Measurements from ENCODE around the gene GALNT13.

Gene GALNT13

DNA sequence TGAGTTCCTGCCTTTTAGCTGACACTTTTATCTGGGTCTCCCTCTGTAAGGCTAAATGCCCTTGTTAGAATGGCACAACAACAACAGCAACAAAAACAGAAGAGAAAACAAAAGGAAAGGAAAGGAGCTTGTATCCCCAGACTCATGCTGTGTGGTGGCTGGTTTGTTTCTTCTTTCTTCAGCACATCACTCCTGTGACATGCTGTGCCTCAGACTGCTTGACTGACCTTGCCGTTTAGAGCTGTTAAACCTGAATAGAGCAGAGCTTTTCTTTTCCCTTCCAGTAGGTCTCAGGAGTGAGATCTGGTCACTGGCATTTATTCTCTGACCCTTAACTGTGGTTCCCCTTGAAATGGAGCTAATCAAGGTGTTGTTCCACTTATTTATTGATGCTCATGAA lies 18.9 kb downstream of the GALNT13 start:
- FAIRE-seq: no peak
- TF ChIP-seq, protein P1, sequence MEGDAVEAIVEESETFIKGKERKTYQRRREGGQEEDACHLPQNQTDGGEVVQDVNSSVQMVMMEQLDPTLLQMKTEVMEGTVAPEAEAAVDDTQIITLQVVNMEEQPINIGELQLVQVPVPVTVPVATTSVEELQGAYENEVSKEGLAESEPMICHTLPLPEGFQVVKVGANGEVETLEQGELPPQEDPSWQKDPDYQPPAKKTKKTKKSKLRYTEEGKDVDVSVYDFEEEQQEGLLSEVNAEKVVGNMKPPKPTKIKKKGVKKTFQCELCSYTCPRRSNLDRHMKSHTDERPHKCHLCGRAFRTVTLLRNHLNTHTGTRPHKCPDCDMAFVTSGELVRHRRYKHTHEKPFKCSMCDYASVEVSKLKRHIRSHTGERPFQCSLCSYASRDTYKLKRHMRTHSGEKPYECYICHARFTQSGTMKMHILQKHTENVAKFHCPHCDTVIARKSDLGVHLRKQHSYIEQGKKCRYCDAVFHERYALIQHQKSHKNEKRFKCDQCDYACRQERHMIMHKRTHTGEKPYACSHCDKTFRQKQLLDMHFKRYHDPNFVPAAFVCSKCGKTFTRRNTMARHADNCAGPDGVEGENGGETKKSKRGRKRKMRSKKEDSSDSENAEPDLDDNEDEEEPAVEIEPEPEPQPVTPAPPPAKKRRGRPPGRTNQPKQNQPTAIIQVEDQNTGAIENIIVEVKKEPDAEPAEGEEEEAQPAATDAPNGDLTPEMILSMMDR (IDR thresholded peaks at IDR 0.05; ENCODE audit: insufficient read depth, missing control alignments): no peak
- DNase-seq (ENCODE audit: insufficient read length, low spot score): no peak

DNA sequence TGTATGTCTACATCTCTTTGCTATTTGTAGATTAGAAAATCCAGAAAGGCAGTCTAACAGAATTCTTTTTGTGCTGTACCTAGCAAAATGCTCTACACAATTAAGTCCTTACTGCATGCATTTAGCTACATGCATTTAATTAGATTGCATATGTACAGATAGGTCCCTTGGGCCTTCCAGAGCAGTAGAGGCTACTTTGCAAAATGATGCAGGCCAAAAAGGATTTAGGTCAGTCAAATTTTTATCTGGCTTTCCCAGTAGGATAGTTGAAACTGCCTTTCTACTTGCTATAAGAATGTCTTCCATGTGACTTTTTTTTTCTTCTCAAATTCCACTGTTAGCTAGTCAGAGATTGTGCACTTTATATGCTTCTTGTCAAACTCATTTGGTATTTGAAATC lies 19.3 kb downstream of the GALNT13 start:
- TF ChIP-seq, protein P1 (IDR thresholded peaks at IDR 0.05; ENCODE audit: insufficient read depth, missing control alignments): no peak
- DNase-seq (ENCODE audit: insufficient read length, low spot score) (no peak), FAIRE-seq (no peak)

DNA sequence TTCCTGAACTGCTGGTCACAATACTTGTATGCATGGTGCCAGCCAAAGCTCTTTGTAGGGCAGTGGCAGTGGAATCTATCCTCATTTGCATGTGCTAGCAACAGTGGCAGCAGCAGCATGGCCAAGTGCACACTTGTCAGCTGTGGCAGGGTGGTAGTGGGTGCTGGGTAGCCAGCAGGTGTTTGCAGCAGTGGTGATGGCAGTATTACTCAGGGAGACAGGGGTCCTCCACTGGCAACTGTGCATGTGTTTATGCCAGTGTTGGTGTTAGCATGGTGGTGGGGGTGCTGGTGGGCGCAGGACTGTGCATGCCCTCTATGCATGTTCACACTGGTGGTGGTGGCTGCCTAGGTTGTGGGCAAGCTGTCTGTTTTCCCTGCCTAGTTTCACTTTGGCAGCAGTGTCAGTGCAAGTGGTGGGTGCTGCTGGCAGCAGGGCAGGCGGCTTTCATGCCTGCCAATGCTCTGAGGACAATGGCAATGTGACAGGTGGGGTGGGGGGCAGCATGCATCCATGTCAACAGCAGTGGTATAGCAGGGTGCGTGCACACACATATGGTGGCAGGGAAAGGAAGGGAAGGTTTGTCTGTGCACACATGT lies 41.2 kb downstream of the GALNT13 start:
- TF ChIP-seq, protein P1 (IDR thresholded peaks at IDR 0.05; ENCODE audit: insufficient read depth, missing control alignments): no peak
- FAIRE-seq: no peak
- DNase-seq (ENCODE audit: insufficient read length, low spot score): no peak

DNA sequence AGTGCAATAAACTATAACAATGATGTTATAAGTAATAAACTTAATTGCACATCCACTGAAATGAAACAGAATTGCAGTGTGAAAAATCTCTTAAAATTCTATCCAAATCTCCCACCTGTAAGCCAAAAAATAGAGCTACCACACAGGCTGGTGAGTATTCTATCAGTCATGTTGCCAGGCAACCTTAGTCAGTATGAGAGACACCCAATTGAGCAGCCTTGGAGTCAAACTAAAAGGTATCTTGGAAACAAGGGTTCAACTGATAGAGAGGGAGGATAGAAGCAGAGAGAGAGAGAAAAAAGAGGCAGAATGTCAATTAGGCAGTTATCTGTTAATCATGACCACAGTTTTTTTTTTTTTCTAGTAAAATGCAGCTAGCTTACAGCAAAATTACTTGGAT lies 45.8 kb downstream of the GALNT13 start:
- no peak for FAIRE-seq
- TF ChIP-seq, protein P1 (IDR thresholded peaks at IDR 0.05; ENCODE audit: insufficient read depth, missing control alignments): no peak
- no peak for DNase-seq (ENCODE audit: insufficient read length, low spot score)

DNA sequence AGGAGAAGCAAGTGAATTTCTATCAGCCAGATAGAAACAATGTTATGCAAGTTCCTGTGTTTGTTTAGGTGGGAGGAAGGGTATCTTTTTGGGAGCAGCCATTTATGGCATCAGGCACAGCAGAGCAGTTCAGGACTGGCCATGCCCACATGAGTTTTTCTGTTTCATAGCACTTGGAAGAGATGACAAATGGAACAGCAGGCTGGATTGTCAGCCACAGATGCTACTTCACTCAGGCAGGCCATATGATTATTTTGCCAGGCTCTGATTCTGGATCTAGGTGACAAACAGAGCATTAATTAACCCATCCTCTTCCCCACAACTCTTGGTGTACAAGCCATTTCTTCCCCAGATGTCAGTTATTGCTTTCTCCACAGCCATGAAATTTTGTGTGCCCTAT lies 63.8 kb downstream of the GALNT13 start:
- TF ChIP-seq, protein P1 (IDR thresholded peaks at IDR 0.05; ENCODE audit: insufficient read depth, missing control alignments): no peak
- DNase-seq (ENCODE audit: insufficient read length, low spot score) (no peak), FAIRE-seq (no peak)

DNA sequence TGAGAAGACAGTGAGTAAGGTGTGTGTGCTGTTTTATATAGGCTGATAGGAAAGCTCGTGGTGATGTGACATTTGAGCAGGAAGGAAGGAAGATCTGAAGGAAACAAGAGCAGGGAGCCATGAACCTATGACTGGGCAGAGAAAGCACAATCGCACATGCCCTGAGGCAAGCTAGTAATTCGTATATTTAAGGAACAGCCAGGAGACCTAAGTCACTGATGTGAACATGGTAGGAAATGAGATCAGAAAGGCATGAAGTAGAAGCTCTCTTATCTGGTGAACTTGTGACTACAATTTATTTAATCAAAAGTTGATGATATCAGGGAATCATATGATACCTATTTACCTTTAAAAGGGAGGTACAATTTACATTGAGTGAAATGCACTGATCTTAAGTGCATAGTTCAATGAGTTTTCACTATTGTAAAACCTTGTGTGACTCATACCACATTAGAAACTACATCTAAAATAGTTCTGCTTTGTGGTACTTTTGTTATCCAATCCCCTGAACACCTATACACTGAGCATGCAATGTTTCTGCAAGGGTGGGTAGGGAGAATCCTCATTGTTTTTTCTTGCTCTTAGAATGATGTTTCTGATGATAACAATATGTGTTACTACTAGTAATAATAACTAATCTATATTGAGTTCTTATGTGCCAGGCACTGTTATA lies 67.5 kb downstream of the GALNT13 start:
- TF ChIP-seq, protein P1 (IDR thresholded peaks at IDR 0.05; ENCODE audit: insufficient read depth, missing control alignments): no peak
- FAIRE-seq (no peak), DNase-seq (ENCODE audit: insufficient read length, low spot score) (no peak)

DNA sequence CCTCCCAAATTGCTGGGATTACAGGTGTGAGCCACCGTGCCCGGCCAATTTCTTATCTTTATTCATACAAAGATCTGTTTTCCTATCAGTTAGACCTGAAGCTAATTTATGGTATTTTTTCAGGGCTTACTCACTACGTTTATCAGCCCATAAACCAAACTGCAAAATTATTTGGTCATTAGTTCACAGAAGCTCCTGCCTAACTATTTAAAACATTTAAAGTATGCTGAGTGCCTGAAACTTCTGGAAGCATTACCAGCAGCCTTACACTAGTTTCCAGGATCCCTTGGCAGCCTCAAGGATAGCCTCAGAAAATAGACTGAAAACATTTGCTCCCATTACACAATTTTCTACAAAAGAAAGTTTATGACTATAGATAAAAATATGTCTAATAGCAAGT lies 68.8 kb downstream of the GALNT13 start:
- FAIRE-seq: no peak
- no peak for DNase-seq (ENCODE audit: insufficient read length, low spot score)

More for the DNA sequence above, 68.8 kb downstream of the GALNT13 start:
- TF ChIP-seq, protein P1 (IDR thresholded peaks at IDR 0.05; ENCODE audit: insufficient read depth, missing control alignments): no peak
